Measurements from ENCODE around the gene CD86. TPM values are rescaled to one million over a fixed set of nuclear protein-coding genes. Genes with fewer than 3 reads are reported as not detected.

The CD86 gene
- total RNA-seq, 1 experiment from 2014 or later: not detected

- intact Hi-C loops (cut with micrococcal nuclease): no loop called here
- DNase-seq (ENCODE audit: low read depth, low spot score): no peak
- ATAC-seq: no peak
- no peaks in the 10 kb centered on the region for H3K9me3 ChIP-seq (ENCODE audit: control insufficient read depth in 1 of 2, insufficient read depth in 1 of 2, low read depth in 1 of 2, low read length in 2 of 2)
- H3K4me3 ChIP-seq (replicated peaks in 1 of 2; ENCODE audit: low read depth in 1 of 2, low read length in 2 of 2): no peak overlapping the region
- no peaks in the 10 kb centered on the region for H3K36me3 ChIP-seq (ENCODE audit: control insufficient read depth in 1 of 2, insufficient read depth in 2 of 2, low read length in 2 of 2)
- H3K4me1 ChIP-seq (ENCODE audit: control insufficient read depth in 1 of 2, insufficient read depth in 2 of 2, low read length in 2 of 2): no peaks in the 10 kb centered on the region
- no peaks in the 10 kb centered on the region for H3K27me3 ChIP-seq (ENCODE audit: insufficient read depth, low read length)
- CTCF ChIA-PET: no interaction called here
- no peaks in the 10 kb centered on the region for H3K9me2 ChIP-seq (ENCODE audit: insufficient read depth)
- no peak overlapping the region for H2AFZ ChIP-seq (ENCODE audit: low read depth, low read length, poor library complexity, severe bottlenecking)
- RAD21 ChIA-PET (ENCODE audit: low non-redundant PET in 1 of 2, low total read pairs in 2 of 2, uncharacterized antibody in 2 of 2, unreplicated experiment in 2 of 2): no interaction called here
- no peak overlapping the region for H3K9ac ChIP-seq (ENCODE audit: low read length)
- BruUV-seq (replicated peaks): no TSS peak
- no peak overlapping the region for H3K27ac ChIP-seq (ENCODE audit: low read depth, low read length)
- H3K4me2 ChIP-seq (ENCODE audit: low read length): no peak overlapping the region
- no peaks in the 10 kb centered on the region for H3K79me2 ChIP-seq (ENCODE audit: insufficient read depth, low read length)
- TF ChIP-seq ZNF274 (IDR thresholded peaks at IDR 0.05; ENCODE audit: low read depth, low read length) (no peak), POLR2AphosphoS5 (IDR thresholded peaks at IDR 0.05; ENCODE audit: low read depth, low read length) (no peak), FOSL1 (IDR thresholded peaks at IDR 0.05; ENCODE audit: low read depth) (no peak), SP1 (IDR thresholded peaks at IDR 0.05; ENCODE audit: low read depth) (no peak), CTCF (IDR thresholded peaks at IDR 0.05 in 2 of 3, conservative IDR thresholded peaks at IDR 0.05 in 1 of 3; ENCODE audit: borderline replicate concordance in 1 of 3, insufficient read depth in 1 of 3, low read depth in 2 of 3, low read length in 2 of 3) (no peak), JUND (IDR thresholded peaks at IDR 0.05) (no peak), SIN3A (IDR thresholded peaks at IDR 0.05; ENCODE audit: low read depth) (no peak), MAX (IDR thresholded peaks at IDR 0.05) (no peak), ZFX (IDR thresholded peaks at IDR 0.05) (no peak), EGR1 (IDR thresholded peaks at IDR 0.05; ENCODE audit: low read depth) (no peak), ZBTB33 (IDR thresholded peaks at IDR 0.05; ENCODE audit: extremely low read depth, insufficient replicate concordance, low read length) (no peak), POLR2A (IDR thresholded peaks at IDR 0.05; ENCODE audit: borderline replicate concordance, extremely low read depth, insufficient read depth, insufficient read length) (no peak), TCF7L2 (IDR thresholded peaks at IDR 0.05; ENCODE audit: borderline replicate concordance, extremely low read depth, insufficient read depth, insufficient read length) (no peak)
- POLR2A ChIA-PET: no interaction called here
- no peaks in the 10 kb centered on the region for H4K20me1 ChIP-seq (ENCODE audit: insufficient read depth)
These were observed 40.4 kb upstream of the CD86 start for GRCh38 chr3:122014741-122015140.

Measured in HCT116 (cell line).